ENCODE results near the gene CSK.

The CSK gene

DNA sequence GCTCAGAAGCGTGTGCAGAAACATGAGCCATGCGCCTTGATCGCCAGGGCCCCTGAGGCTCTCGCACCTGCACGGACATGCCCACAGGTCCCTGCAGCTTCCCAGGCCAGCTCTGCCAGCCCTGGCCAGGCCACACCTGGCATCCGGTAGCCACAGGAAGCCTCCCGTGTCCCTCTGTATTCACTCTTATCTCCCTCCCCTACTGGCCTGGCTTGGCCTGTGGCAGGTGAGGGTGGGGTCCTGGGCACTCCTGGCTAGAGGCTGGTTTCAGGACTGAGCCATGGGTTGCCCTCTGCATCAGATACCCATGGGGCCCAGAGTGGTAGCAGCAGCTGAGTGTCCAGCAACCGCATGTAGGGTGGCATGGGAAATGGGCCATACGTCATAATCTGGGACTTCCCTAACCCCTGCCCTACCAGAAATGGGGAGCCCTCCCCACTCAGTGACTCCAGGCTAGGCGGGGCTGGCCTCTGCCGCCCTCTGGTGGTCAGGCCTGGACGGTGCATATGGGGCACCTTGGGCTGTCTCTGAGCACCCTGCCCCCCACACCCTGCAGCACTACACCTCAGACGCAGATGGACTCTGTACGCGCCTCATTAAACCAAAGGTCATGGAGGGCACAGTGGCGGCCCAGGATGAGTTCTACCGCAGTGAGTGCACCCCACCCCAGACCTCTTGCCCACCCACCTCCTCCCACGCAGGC is 18.1 kb downstream of the CSK start:
- Histone ChIP-seq H3K4me2 (ENCODE audit: low read length) (peak overlapping the region; percentile 30), H3K27me3 (ENCODE audit: control insufficient read depth, low read length) (no peaks in the 10 kb centered on the region), H3K79me2 (ENCODE audit: control insufficient read depth, low read length) (peaks cover 45% of the 10 kb centered on the region)

DNA sequence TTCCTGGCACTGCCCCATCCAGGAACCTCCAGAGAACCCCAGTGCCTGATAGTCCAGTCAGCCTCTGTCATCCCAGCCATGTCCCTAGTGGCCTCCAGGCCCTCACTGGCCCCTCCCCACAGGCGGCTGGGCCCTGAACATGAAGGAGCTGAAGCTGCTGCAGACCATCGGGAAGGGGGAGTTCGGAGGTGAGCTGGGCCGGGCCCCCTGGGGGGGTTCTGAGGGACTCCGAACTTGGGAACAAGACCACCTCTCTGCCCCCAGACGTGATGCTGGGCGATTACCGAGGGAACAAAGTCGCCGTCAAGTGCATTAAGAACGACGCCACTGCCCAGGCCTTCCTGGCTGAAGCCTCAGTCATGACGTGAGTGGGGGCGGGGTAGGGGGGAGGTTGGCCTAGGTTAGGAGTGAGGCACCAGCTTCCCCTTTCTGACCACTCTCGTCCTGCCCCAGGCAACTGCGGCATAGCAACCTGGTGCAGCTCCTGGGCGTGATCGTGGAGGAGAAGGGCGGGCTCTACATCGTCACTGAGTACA is 18.7 kb downstream of the CSK start:
- H3K4me1 ChIP-seq (ENCODE audit: control insufficient read depth, low read length), result peaks cover 46% of the 10 kb centered on the region
- H3K27me3 ChIP-seq (ENCODE audit: control insufficient read depth, low read length), result no peaks in the 10 kb centered on the region
- H3K9me3 ChIP-seq (ENCODE audit: control insufficient read depth, insufficient read depth, low read length), result no peaks in the 10 kb centered on the region
- H3K9me2 ChIP-seq (replicated peaks; ENCODE audit: control insufficient read depth, low read length), result no peaks in the 10 kb centered on the region
- peaks cover 26% of the 10 kb centered on the region for H3F3A ChIP-seq (ENCODE audit: control insufficient read depth, insufficient read depth)
- H3K79me2 ChIP-seq (ENCODE audit: control insufficient read depth, low read length), result peaks cover 39% of the 10 kb centered on the region
- H3K4me2 ChIP-seq (ENCODE audit: low read length), result no peak overlapping the region
- no peak for TF ChIP-seq EZH2phosphoT487 (IDR thresholded peaks at IDR 0.05; ENCODE audit: borderline replicate concordance, low read length)
- TF ChIP-seq, protein P1, sequence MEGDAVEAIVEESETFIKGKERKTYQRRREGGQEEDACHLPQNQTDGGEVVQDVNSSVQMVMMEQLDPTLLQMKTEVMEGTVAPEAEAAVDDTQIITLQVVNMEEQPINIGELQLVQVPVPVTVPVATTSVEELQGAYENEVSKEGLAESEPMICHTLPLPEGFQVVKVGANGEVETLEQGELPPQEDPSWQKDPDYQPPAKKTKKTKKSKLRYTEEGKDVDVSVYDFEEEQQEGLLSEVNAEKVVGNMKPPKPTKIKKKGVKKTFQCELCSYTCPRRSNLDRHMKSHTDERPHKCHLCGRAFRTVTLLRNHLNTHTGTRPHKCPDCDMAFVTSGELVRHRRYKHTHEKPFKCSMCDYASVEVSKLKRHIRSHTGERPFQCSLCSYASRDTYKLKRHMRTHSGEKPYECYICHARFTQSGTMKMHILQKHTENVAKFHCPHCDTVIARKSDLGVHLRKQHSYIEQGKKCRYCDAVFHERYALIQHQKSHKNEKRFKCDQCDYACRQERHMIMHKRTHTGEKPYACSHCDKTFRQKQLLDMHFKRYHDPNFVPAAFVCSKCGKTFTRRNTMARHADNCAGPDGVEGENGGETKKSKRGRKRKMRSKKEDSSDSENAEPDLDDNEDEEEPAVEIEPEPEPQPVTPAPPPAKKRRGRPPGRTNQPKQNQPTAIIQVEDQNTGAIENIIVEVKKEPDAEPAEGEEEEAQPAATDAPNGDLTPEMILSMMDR (IDR thresholded peaks at IDR 0.05; ENCODE audit: low read depth, low read length, poor library complexity, severe bottlenecking), result no peak
- no peak overlapping the region for H3K4me3 ChIP-seq (ENCODE audit: low read length)
- no peak overlapping the region for H3K27ac ChIP-seq (ENCODE audit: low read depth, low read length)
- H3K36me3 ChIP-seq (ENCODE audit: control insufficient read depth, low read length), result peaks cover 83% of the 10 kb centered on the region
- peaks cover 37% of the 10 kb centered on the region for H4K20me1 ChIP-seq (ENCODE audit: control insufficient read depth, insufficient read depth, low read depth, low read length)

More for the DNA sequence above, 18.1 kb downstream of the CSK start:
- Histone ChIP-seq H3K4me1 (ENCODE audit: control insufficient read depth, low read length) (peaks cover 52% of the 10 kb centered on the region), H3K9me2 (replicated peaks; ENCODE audit: control insufficient read depth, low read length) (no peaks in the 10 kb centered on the region), H3K4me3 (ENCODE audit: low read length) (no peak overlapping the region), H3K36me3 (ENCODE audit: control insufficient read depth, low read length) (peaks cover 88% of the 10 kb centered on the region), H4K20me1 (ENCODE audit: control insufficient read depth, insufficient read depth, low read depth, low read length) (peaks cover 39% of the 10 kb centered on the region), H3F3A (ENCODE audit: control insufficient read depth, insufficient read depth) (peaks cover 30% of the 10 kb centered on the region), H3K9me3 (ENCODE audit: control insufficient read depth, insufficient read depth, low read length) (no peaks in the 10 kb centered on the region), H3K27ac (ENCODE audit: low read depth, low read length) (peak overlapping the region; percentile 40; the same call in 1 of the 2 replicates)
- TF ChIP-seq, protein P1 (IDR thresholded peaks at IDR 0.05; ENCODE audit: low read depth, low read length, poor library complexity, severe bottlenecking), result peak; percentile 87
- TF ChIP-seq EZH2phosphoT487 (IDR thresholded peaks at IDR 0.05; ENCODE audit: borderline replicate concordance, low read length), result no peak

DNA sequence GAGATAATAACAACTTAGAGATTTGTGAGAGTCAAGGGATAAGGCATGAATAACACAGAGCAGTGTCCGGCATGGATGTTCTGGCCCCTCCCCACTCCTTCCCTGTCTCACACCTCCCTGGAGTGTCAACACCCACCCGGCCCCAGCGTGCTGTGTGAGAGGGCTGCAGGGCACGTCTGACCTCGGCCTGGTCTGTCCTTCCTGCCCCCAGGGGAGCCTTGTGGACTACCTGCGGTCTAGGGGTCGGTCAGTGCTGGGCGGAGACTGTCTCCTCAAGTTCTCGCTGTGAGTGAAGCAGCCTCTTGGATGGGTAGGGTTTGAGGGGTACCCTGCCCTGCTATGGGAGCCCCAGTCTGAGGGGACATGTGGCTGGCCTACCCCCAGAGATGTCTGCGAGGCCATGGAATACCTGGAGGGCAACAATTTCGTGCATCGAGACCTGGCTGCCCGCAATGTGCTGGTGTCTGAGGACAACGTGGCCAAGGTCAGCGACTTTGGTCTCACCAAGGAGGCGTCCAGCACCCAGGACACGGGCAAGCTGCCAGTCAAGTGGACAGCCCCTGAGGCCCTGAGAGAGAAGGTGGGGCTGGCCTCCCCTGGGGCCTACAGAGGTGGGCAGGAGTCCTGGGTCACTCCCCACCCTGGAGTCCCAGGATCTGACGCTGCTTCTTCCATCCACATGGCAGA is 19.6 kb downstream of the CSK start:
- Histone ChIP-seq H3K27ac (ENCODE audit: low read depth, low read length) (no peak overlapping the region), H3K27me3 (ENCODE audit: control insufficient read depth, low read length) (no peaks in the 10 kb centered on the region), H3K79me2 (ENCODE audit: control insufficient read depth, low read length) (peaks cover 31% of the 10 kb centered on the region), H3K9me3 (ENCODE audit: control insufficient read depth, insufficient read depth, low read length) (no peaks in the 10 kb centered on the region), H3K36me3 (ENCODE audit: control insufficient read depth, low read length) (peaks cover 77% of the 10 kb centered on the region), H3F3A (ENCODE audit: control insufficient read depth, insufficient read depth) (peaks cover 23% of the 10 kb centered on the region), H3K4me3 (ENCODE audit: low read length) (no peak overlapping the region), H3K4me1 (ENCODE audit: control insufficient read depth, low read length) (peaks cover 40% of the 10 kb centered on the region), H4K20me1 (ENCODE audit: control insufficient read depth, insufficient read depth, low read depth, low read length) (peaks cover 34% of the 10 kb centered on the region), H3K4me2 (ENCODE audit: low read length) (no peak overlapping the region), H3K9me2 (replicated peaks; ENCODE audit: control insufficient read depth, low read length) (no peaks in the 10 kb centered on the region)
- TF ChIP-seq, protein P1 (IDR thresholded peaks at IDR 0.05; ENCODE audit: low read depth, low read length, poor library complexity, severe bottlenecking), result no peak
- no peak for TF ChIP-seq EZH2phosphoT487 (IDR thresholded peaks at IDR 0.05; ENCODE audit: borderline replicate concordance, low read length)

All from DOHH2 (cell line).